GM12801 (cell line): Measurements from ENCODE around the gene TMEM108.

Experiments
- TF ChIP-seq, protein P1 (sequence below): IDR thresholded peaks from one replicate; pipeline ENCODE4 v1.5.1; 2011; ENCODE audit warnings: control low read depth; ENCODE audit not compliant: insufficient read length; ENCODE audit errors: extremely low read depth

Gene TMEM108

DNA sequence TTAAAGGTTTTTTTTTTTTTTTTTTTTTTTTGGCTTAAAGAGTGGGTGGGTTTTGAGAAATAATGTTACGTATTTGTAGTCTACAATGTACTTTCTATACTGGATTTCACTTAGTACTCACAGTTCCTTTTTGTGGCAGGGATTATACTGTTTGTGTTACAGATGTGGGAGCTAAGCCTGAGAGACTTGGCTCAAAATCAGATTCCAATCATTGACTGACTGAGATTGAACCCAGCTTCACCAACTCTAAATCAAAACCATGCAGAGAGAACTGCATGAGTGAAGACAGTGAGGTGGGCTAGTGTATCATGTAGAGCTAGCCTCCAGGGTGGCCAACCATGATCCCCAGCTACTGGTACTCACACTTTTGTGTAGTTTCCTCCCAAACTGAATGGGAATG lies 68.0 kb downstream of the TMEM108 start:
- TF ChIP-seq, protein P1, sequence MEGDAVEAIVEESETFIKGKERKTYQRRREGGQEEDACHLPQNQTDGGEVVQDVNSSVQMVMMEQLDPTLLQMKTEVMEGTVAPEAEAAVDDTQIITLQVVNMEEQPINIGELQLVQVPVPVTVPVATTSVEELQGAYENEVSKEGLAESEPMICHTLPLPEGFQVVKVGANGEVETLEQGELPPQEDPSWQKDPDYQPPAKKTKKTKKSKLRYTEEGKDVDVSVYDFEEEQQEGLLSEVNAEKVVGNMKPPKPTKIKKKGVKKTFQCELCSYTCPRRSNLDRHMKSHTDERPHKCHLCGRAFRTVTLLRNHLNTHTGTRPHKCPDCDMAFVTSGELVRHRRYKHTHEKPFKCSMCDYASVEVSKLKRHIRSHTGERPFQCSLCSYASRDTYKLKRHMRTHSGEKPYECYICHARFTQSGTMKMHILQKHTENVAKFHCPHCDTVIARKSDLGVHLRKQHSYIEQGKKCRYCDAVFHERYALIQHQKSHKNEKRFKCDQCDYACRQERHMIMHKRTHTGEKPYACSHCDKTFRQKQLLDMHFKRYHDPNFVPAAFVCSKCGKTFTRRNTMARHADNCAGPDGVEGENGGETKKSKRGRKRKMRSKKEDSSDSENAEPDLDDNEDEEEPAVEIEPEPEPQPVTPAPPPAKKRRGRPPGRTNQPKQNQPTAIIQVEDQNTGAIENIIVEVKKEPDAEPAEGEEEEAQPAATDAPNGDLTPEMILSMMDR: no peak

DNA sequence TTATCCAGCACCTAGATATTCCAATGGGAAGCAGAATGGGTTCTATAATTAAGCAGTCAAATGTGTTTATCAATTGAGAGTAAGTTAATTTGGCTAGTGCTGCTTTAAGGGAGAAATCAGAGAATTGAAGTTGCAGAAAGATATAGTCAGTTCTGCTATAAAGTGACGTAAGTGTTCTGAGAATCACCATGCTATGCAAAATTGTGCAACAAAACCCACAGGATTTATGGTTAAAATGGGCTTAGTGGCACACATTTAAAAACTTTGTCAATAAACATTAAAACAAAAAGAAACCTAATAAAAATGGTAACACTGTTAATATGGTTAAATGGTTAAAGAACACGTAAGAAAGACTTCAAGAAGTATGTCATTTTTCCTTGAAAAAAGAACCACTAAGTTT lies 74.5 kb downstream of the TMEM108 start:
- TF ChIP-seq, protein P1: no peak

GRCh38 chr3:133113526-133113925 lies 75.3 kb downstream of the TMEM108 start:
- TF ChIP-seq, protein P1: no peak

DNA sequence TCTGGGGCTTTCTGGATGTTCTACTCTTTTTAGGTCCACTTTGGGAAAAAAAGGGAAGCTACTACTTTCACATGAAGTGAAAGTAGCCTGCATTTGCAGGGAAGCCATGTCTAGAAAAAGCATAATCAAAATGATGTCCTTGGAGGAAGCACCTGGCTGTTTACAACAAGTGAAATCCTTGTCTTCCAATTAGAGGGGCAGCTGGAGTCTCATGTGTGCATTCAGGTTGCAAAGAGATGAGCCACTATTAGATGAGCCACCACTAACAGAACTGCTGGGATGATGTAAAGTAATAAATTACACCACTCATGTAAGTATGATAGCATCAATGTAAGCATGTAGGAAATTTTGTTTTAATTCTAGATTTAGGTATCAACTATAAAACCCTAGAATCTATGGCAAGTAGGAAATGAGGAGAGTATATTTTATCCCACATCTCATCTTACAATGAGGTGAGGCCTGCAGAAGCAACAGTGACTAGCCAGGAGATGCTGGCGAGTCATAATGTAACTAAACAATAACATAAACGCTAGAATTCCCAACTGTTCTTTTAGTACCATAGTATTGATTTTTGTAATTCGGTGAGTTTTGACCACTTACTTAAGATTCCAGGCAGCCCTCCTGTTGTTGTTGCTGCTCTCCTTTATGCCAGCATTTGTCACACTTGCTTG lies 75.9 kb downstream of the TMEM108 start:
- TF ChIP-seq, protein P1: no peak

DNA sequence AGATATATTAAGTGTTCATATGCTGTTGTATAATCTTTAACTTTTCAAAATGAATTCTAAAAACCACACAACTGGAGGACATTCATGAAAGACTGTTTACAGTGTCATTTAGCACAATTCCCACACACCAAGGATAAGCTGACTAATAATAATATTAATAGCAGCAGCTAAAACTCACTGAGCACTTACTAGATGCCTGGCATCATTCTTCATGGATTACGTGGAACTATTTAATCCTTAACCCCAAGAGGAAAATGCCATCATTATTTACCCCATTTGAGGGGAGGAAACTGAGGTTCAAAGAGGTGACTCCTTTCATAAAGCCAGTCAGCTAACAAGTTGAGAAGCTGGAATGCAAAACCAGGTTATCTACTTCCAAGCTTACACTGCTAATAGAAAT lies 77.0 kb downstream of the TMEM108 start:
- TF ChIP-seq, protein P1: no peak

DNA sequence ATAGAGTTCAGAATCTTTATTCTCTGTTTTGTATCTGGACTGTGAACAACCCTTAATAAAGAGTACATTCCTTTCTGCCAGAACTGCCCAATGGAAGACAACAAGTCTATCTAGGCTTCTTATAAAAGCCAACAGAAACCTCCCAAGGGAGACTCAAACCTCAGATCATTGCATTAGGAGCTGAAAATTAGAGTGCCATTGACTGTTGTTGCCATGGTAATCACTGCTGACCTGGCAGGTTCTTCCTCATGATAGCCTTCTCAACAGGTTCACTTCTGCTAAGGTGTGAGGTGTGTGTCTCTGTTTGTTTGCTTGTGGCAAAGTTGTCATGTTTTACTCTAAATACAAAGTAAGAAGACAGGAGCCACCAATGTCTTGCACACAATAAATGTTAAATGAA lies 79.2 kb downstream of the TMEM108 start:
- TF ChIP-seq, protein P1: no peak

- TF ChIP-seq, protein P1: no peak
Observed at GRCh38 chr3:133119176-133119575, 81.0 kb downstream of the TMEM108 start.

DNA sequence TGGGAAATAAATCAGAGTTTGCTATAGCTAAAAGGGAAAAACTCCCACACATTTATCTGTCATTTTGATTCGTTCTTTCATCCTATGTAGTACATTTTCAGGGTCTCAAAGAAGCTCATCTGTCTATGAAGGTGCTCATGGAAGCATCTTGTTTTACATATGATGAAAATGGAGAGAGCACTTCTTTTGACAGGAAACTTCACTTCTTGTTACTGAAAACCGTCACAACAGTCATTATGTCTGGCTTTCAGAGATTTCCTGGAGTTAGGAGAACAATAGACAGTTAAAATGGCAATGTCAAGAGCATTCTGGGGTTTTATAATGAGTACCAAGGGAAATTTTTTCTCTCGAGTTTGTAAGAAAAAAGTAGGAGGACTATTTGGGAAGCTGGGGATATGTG lies 83.3 kb downstream of the TMEM108 start:
- TF ChIP-seq, protein P1: no peak
